SK-N-SH treated with all-trans-retinoic acid at 6 μM for 48 hours (cell line): ENCODE data around the gene EEF2.
"Not testable (repeated sequence)": the region's sequence is repeated elsewhere in the genome, so short reads cannot be mapped to it uniquely, and the experiment has no call there.

Source experiments
- CREB5 ChIP-seq: fragments of 250-450 bp; sonication (Bioruptor Pico); IDR thresholded peaks from 2 replicates; pipeline ENCODE4 v1.5.1; 2020; ENCODE audit warnings: low read depth, mild to moderate bottlenecking, moderate library complexity
- CSDC2 ChIP-seq: fragments of 250-450 bp; sonication (Bioruptor Pico); IDR thresholded peaks from 2 replicates; pipeline ENCODE4 v1.5.0; 2020; ENCODE audit warnings: mild to moderate bottlenecking, moderate library complexity
- ESRRG ChIP-seq: fragments of 250-450 bp; sonication (Bioruptor Pico); IDR thresholded peaks from 2 replicates; pipeline ENCODE4 v1.6.1; 2021; ENCODE audit warnings: mild to moderate bottlenecking
- PATZ1 ChIP-seq: fragments of 250-450 bp; sonication (Bioruptor Pico); IDR thresholded peaks from 2 replicates; pipeline ENCODE4 v1.8.0; 2020; ENCODE audit warnings: mild to moderate bottlenecking, moderate library complexity, borderline replicate concordance
- RARB ChIP-seq: fragments of 250-450 bp; sonication (Bioruptor Pico); IDR thresholded peaks from 2 replicates; pipeline ENCODE4 v1.8.0; 2021; ENCODE audit warnings: mild to moderate bottlenecking, moderate library complexity
- TCF4 ChIP-seq: fragments of 250-450 bp; sonication (Bioruptor Pico); IDR thresholded peaks from 2 replicates; pipeline ENCODE4 v1.8.0; 2021; ENCODE audit warnings: mild to moderate bottlenecking, moderate library complexity, borderline replicate concordance
- ZNF565 ChIP-seq: fragments of 450-650 bp; formaldehyde crosslinking; conservative IDR thresholded peaks from 2 replicates; pipeline ENCODE4 v1.5.0; 2020; ENCODE audit warnings: low read depth, mild to moderate bottlenecking, moderate library complexity

DNA sequence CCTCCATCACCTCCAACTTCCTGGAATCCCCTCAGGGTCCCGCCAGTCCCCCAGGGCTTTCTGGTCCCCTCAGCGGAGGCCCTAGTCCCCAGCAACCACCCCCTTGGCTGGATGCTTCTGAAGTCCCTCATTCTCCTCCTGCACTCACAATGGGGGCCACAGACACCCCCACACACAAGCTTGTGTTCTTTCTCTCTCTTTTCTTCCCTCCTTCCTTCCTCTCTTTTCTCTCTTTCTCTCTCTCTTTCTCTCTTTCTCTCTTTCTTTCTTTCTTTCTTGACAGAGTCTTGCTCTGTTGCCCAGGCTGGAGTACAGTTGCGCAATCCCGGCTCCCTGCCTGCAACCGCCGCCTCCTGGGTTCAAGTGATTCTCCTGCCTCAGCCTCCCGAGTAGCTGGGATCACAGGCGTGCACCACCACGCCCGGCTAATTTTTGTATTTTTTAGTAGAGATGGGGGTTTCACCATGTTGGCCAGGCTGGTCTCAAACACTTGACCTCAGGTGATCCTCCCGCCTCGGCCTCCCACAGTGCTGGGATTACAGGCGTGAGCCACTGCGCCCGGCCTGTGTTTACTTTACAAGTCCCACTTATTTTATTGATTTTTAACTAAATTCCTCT lies 37.8 kb downstream of the EEF2 start:
- TF ChIP-seq CREB5; TCF4; ESRRG (CRISPR knock-in tag); PATZ1; CSDC2; ZNF565 (CRISPR knock-in tag); RARB (CRISPR knock-in tag): not testable (repeated sequence)
